CD4-positive, alpha-beta memory T cell (primary cell): ENCODE results near the gene DNAJC2. TPM values are rescaled to one million over a fixed set of nuclear protein-coding genes. Genes with fewer than 3 reads are reported as not detected.

Experiments used
- CTCF ChIA-PET: fragments of 350-600 bp; sonication (Branson Sonifier 250); formaldehyde crosslinking; loops from one replicate; lab custom pipeline; 2021; ENCODE audit warnings: inconsistent platforms; ENCODE audit not compliant: partially characterized antibody; lab: Charles Lee
- POLR2A ChIA-PET: fragments of 350-600 bp; sonication (Branson Sonifier 250); formaldehyde crosslinking; loops from one replicate; lab custom pipeline; 2021; ENCODE audit not compliant: partially characterized antibody; lab: Charles Lee
- DNase-seq, 5 donors: peaks; one replicate each; pipeline versions ENCODE4 v3.0.0 to v3.0.0-alpha.2; 2020 to 2022; ENCODE audit warnings: mixed read lengths in 1 of 5
- H3K27ac ChIP-seq: one replicate; pipeline ENCODE4 v1.7.0; 2013; ENCODE audit warnings: low read depth, low read length
- H3K27me3 ChIP-seq: 2 replicates; pipeline ENCODE4 v1.7.0; 2013; ENCODE audit warnings: mild to moderate bottlenecking, low read length, moderate library complexity; ENCODE audit not compliant: insufficient read depth
- H3K36me3 ChIP-seq: 2 replicates; pipeline ENCODE4 v1.7.0; 2013; ENCODE audit warnings: mild to moderate bottlenecking, low read length, moderate library complexity; ENCODE audit not compliant: insufficient read depth
- H3K4me1 ChIP-seq: 2 replicates; pipeline ENCODE4 v1.7.0; 2013; ENCODE audit warnings: mild to moderate bottlenecking, low read length, moderate library complexity; ENCODE audit not compliant: insufficient read depth
- H3K4me3 ChIP-seq, 2 donors: one replicate each; pipeline ENCODE4 v1.7.0; 2013; ENCODE audit warnings: low read length in 2 of 2, mild to moderate bottlenecking in 1 of 2
- H3K9me3 ChIP-seq, 2 donors: one replicate each; pipeline ENCODE4 v1.7.0; 2013; ENCODE audit warnings: low read length in 2 of 2, control low read depth in 1 of 2; ENCODE audit not compliant: control insufficient read depth in 1 of 2
- H3K27ac Mint-ChIP-seq, 7 donors: one replicate each; pipeline ENCODE4 v1.8.0; 2020 to 2021; ENCODE audit warnings: mixed read lengths in 7 of 7, mild to moderate bottlenecking in 6 of 7, inconsistent platforms in 3 of 7, moderate library complexity in 3 of 7
- H3K27me3 Mint-ChIP-seq, 2 donors: one replicate each; pipeline ENCODE4 v1.8.0; 2020 to 2021; ENCODE audit warnings: mixed read lengths in 2 of 2
- H3K36me3 Mint-ChIP-seq, 2 donors: one replicate each; pipeline ENCODE4 v1.8.0; 2020 to 2021; ENCODE audit warnings: mixed read lengths in 2 of 2, inconsistent platforms in 1 of 2, mild to moderate bottlenecking in 1 of 2
- H3K4me1 Mint-ChIP-seq, 4 donors: one replicate each; pipeline ENCODE4 v1.8.0; 2020 to 2021; ENCODE audit warnings: mixed read lengths in 4 of 4, mild to moderate bottlenecking in 1 of 4
- H3K4me3 Mint-ChIP-seq, 8 donors: one replicate each; pipeline ENCODE4 v1.8.0; 2020 to 2021; ENCODE audit warnings: mixed read lengths in 8 of 8, mild to moderate bottlenecking in 7 of 8, moderate library complexity in 6 of 8, inconsistent platforms in 3 of 8
- H3K9me3 Mint-ChIP-seq, 8 donors: one replicate each; pipeline ENCODE4 v1.8.0; 2020 to 2021; ENCODE audit warnings: mixed read lengths in 8 of 8, mild to moderate bottlenecking in 5 of 8, inconsistent platforms in 3 of 8, moderate library complexity in 1 of 8
- intact Hi-C: fragments of 100-400 bp; cut with micrococcal nuclease; formaldehyde crosslinking; loops from one replicate; pipeline ENCODE4 v1.15.1; 2023
- polyA plus RNA-seq, 2 donors: library from polyadenylated mRNA; unstranded; fragments of 300-500 nt; fragmentation: Illumina TruSeq; gene quantifications; one replicate each; pipeline ENCODE4 v1.2.3, GENCODE V29; 2021
- total RNA-seq, 2 experiments: library from RNA; stranded (reverse); gene quantifications; one replicate each; pipeline ENCODE4 v1.2.3, GENCODE V29; 2021

The DNAJC2 gene
- total and polyA plus RNA-seq, 4 experiments from 2014 or later, result 10.6 to 40.5 (median 31.3) TPM

DNA sequence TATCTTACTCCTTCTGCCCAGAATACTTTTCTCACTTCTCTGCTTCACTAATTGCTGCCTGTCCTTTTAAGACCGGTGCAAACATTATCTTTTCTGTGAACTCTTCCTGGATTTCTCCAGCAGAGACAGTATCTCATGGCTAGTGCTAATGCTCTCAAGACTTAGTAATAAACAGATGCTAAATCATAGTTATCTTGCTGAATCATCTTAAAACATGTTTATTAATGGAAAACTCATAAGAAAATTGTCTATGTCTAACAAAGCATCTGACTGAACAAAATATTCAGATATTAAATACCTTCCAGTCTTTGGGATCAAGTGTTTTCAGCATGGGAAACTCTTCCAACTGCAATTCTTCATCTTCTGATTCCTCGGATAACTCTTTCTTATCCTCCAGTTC is 3.1 kb downstream of the DNAJC2 start:
- H3K9me3 ChIP-seq, result no peaks in the 10 kb centered on the region
- no peaks in the 10 kb centered on the region for H3K27me3 ChIP-seq
- peak overlapping the region in 2 of 8 donors; percentile 2 to 20 for H3K4me3 Mint-ChIP-seq
- no peak for DNase-seq
- POLR2A ChIA-PET, result no interaction called here
- H3K36me3 Mint-ChIP-seq, result peaks cover 39 to 59% of the 10 kb centered on the region in 2 donors
- peak overlapping the region in 1 of 7 donors; percentile 63 for H3K27ac Mint-ChIP-seq
- no peak overlapping the region for H3K4me3 ChIP-seq
- peaks cover 37% of the 10 kb centered on the region for H3K36me3 ChIP-seq
- CTCF ChIA-PET, result no interaction called here
- peaks cover 23 to 61% (median 49%) of the 10 kb centered on the region in 4 donors for H3K4me1 Mint-ChIP-seq
- H3K27me3 Mint-ChIP-seq, result no peaks in the 10 kb centered on the region
- peaks cover 0 to 1% (median 0%) of the 10 kb centered on the region in 8 donors for H3K9me3 Mint-ChIP-seq
- H3K27ac ChIP-seq, result no peak overlapping the region
- intact Hi-C loops, result no loop called here
- H3K4me1 ChIP-seq, result peaks cover 41% of the 10 kb centered on the region

DNA sequence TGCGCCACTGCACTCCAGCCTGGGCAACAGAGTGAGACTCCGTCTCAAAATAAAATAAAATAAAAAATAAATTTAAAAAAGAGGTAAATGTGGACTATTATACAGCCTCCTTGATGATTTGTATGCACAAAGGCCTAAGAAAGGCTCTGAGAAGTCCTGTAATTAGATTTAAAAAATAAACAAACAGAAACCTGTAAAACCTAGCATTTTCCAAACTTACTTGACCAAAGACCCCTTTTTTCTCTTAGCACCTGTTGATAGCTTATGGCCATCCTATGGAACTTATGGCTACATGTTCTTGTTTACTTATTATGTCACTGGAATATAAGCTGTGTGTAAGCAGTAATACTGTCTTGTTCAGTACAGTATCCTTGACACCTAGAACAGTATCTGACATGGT is 5.7 kb downstream of the DNAJC2 start:
- Histone ChIP-seq H3K27ac (no peak overlapping the region), H3K36me3 (peaks cover 46% of the 10 kb centered on the region), H3K4me3 (no peak overlapping the region), H3K9me3 (no peaks in the 10 kb centered on the region), H3K27me3 (no peaks in the 10 kb centered on the region), H3K4me1 (peaks cover 32% of the 10 kb centered on the region)
- Mint-ChIP-seq H3K27ac (peak overlapping the region in 1 of 7 donors; percentile 4), H3K4me1 (peaks cover 18 to 43% (median 37%) of the 10 kb centered on the region in 4 donors), H3K36me3 (peaks cover 39 to 59% of the 10 kb centered on the region in 2 donors), H3K27me3 (no peaks in the 10 kb centered on the region), H3K9me3 (no peaks in the 10 kb centered on the region), H3K4me3 (no peak overlapping the region)
- intact Hi-C loops, result no loop called here
- CTCF ChIA-PET, result no interaction called here
- POLR2A ChIA-PET, result interaction anchor here (1.2 kb wide), 1 partner anchor 39 kb away, joined by 4 read pairs; no protein-coding TSS in a partner anchor
- DNase-seq, result no peak

DNA sequence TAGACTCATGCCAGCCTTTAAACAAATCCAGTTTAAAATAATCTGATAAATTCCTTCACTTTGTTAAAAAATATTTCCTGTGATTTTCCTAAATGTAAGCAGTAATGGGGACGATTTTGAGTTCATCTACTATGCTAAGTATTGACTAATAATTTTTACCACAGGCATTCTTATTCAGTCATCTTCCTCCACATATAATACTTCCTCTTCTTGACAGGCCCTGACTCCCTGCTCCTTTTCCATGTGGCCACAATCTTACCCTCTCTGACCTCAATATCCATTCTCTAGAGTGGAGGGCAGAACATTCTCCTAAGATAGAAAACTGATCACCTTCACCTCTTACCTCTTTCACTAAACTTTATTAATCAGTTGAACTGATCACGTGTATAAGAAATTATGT is 7.8 kb downstream of the DNAJC2 start:
- no peak overlapping the region for H3K27ac ChIP-seq
- no peaks in the 10 kb centered on the region for H3K27me3 Mint-ChIP-seq
- intact Hi-C loops, result no loop called here
- ChIA-PET POLR2A (no interaction called here), CTCF (no interaction called here)
- H3K27ac Mint-ChIP-seq, result no peak overlapping the region
- H3K9me3 ChIP-seq, result no peaks in the 10 kb centered on the region
- H3K4me1 ChIP-seq, result peaks cover 16% of the 10 kb centered on the region
- H3K36me3 Mint-ChIP-seq, result peaks cover 36 to 57% of the 10 kb centered on the region in 2 donors
- peaks cover 17 to 26% (median 26%) of the 10 kb centered on the region in 4 donors for H3K4me1 Mint-ChIP-seq
- H3K9me3 Mint-ChIP-seq, result no peaks in the 10 kb centered on the region
- peaks cover 46% of the 10 kb centered on the region for H3K36me3 ChIP-seq
- no peak overlapping the region for H3K4me3 Mint-ChIP-seq
- no peaks in the 10 kb centered on the region for H3K27me3 ChIP-seq
- H3K4me3 ChIP-seq, result no peak overlapping the region
- DNase-seq, result no peak

DNA sequence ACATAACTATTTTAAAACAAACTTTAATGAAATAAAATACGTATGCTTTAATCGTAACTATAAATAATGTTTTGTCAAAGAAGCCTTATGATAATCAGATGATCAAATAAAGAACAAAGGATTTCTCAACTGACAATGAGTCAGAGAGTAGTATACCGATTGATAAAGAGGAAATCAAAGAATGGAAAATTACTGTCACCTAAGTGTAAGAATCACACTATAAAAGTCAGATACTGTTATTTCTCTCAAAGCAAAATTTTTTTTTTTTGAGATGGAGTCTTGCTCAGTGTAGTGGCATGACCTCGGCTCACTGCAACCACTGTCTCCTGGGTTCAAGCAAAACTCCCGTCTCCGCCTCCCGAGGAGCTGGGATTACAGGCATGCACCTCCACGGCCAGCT is 18.8 kb downstream of the DNAJC2 start:
- Histone ChIP-seq H3K4me3 (no peak overlapping the region), H3K9me3 (no peaks in the 10 kb centered on the region), H3K4me1 (no peaks in the 10 kb centered on the region), H3K36me3 (peaks cover 37% of the 10 kb centered on the region), H3K27ac (no peak overlapping the region), H3K27me3 (no peaks in the 10 kb centered on the region)
- Mint-ChIP-seq H3K27me3 (no peaks in the 10 kb centered on the region), H3K9me3 (no peaks in the 10 kb centered on the region), H3K4me1 (peaks cover 0 to 1% (median 0%) of the 10 kb centered on the region in 4 donors), H3K27ac (peak overlapping the region in 2 of 7 donors; percentile 61), H3K4me3 (no peak overlapping the region), H3K36me3 (peaks cover 27 to 41% of the 10 kb centered on the region in 2 donors)
- CTCF ChIA-PET, result no interaction called here
- intact Hi-C loops, result no loop called here
- DNase-seq, result no peak
- POLR2A ChIA-PET, result no interaction called here

DNA sequence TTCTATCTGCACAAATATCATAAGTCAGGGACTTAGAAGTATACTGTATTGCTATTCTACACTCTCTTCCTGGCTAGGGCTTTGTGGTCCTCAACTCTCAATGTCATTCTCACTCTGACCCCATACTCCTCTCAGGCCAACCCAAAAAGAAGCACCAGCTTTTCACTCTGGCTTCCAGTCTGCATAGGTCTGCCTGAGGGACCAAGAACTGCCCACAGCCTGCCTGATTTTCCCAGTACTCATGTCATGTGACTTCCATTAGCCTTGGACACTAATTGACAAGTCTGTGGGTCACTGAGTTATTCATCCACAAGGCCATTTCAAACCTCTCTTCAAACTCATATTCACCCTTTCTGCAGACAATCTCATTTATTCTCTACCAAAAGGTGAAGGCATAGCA is 27.6 kb downstream of the DNAJC2 start:
- Mint-ChIP-seq H3K27me3 (no peaks in the 10 kb centered on the region), H3K4me3 (no peak overlapping the region), H3K9me3 (no peaks in the 10 kb centered on the region), H3K36me3 (peaks cover 54 to 74% of the 10 kb centered on the region in 2 donors), H3K4me1 (peaks cover 0 to 4% (median 1%) of the 10 kb centered on the region in 4 donors), H3K27ac (peak overlapping the region; percentile 5 to 89 (median 47))
- Histone ChIP-seq H3K27me3 (no peaks in the 10 kb centered on the region), H3K9me3 (no peaks in the 10 kb centered on the region), H3K36me3 (peaks cover 80% of the 10 kb centered on the region), H3K4me3 (no peak overlapping the region), H3K4me1 (no peaks in the 10 kb centered on the region), H3K27ac (no peak overlapping the region)
- no peak for DNase-seq
- intact Hi-C loops, result no loop called here
- POLR2A ChIA-PET, result interaction anchor here (0.9 to 1.5 kb wide), 2 partner anchors 20 to 28 kb away, joined by 3 read pairs; partner anchors contain the start of genes DNAJC2 and PMPCB
- CTCF ChIA-PET, result no interaction called here

DNA sequence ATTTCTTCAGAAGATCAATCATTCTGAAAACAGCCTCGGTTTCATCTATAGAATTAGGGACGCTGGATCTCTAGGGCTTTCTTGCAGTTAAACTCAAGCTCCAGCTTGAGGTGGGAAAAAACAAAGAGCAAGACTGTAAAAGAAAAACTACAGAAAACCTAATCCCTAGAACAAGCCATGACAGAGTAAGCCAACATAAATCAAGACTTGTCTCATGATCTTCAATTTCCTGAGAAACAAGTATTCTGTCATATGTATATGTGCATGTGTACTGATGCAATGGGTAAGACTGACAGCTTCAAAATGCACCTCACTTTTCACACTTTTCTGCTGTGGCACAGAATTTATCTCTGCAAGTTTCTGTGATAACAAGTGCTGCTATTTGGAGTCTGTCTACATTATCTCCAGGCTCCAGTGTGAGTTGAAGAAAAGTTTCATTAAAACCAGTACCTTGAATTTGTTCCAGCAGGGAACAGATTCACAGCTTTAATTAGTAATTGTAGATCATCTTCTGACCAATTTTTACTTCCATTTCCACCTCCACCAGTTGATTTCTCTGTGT is 28.1 kb downstream of the DNAJC2 start:
- ChIA-PET CTCF (no interaction called here), POLR2A (interaction anchor here (0.9 to 1.5 kb wide), 2 partner anchors 19 to 28 kb away, joined by 3 read pairs; partner anchors contain the start of genes DNAJC2 and PMPCB)
- peak overlapping the region in 6 of 7 donors; percentile 5 to 89 (median 54) for H3K27ac Mint-ChIP-seq
- H3K4me3 Mint-ChIP-seq, result no peak overlapping the region
- Histone ChIP-seq H3K36me3 (peaks cover 82% of the 10 kb centered on the region), H3K27me3 (no peaks in the 10 kb centered on the region), H3K4me3 (no peak overlapping the region), H3K9me3 (no peaks in the 10 kb centered on the region), H3K27ac (no peak overlapping the region), H3K4me1 (no peaks in the 10 kb centered on the region)
- intact Hi-C loops, result no loop called here
- no peaks in the 10 kb centered on the region for H3K27me3 Mint-ChIP-seq
- H3K4me1 Mint-ChIP-seq, result peaks cover 0 to 4% (median 1%) of the 10 kb centered on the region in 4 donors
- no peak for DNase-seq
- peaks cover 57 to 78% of the 10 kb centered on the region in 2 donors for H3K36me3 Mint-ChIP-seq
- H3K9me3 Mint-ChIP-seq, result no peaks in the 10 kb centered on the region

DNA sequence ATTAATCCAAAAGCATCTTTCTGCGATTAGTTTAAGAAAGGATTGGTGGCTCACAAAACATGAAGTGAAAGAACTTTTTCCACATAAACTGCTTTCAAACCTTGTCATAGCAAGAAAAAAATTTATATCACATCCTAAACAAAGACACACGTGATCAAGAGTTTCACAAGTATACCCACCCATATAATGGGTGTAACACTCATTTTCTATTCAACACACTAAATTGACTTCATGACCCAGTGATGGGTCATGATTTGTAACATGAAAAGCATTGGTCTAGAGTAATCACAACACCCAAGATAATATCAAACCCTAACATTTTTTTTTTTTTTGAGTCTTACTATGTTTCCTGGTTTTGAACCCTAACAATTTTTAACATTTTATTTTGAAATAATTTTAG is 29.7 kb downstream of the DNAJC2 start:
- Mint-ChIP-seq H3K9me3 (no peaks in the 10 kb centered on the region), H3K27me3 (no peaks in the 10 kb centered on the region), H3K27ac (peak overlapping the region in 2 of 7 donors; percentile 41 to 71), H3K4me1 (peaks cover 0 to 4% (median 1%) of the 10 kb centered on the region in 4 donors), H3K4me3 (no peak overlapping the region), H3K36me3 (peaks cover 57 to 89% of the 10 kb centered on the region in 2 donors)
- DNase-seq, result no peak
- no peak overlapping the region for H3K27ac ChIP-seq
- H3K4me1 ChIP-seq, result no peaks in the 10 kb centered on the region
- POLR2A ChIA-PET, result no interaction called here
- H3K27me3 ChIP-seq, result no peaks in the 10 kb centered on the region
- CTCF ChIA-PET, result no interaction called here
- intact Hi-C loops, result no loop called here
- H3K36me3 ChIP-seq, result peaks cover 95% of the 10 kb centered on the region
- H3K9me3 ChIP-seq, result no peaks in the 10 kb centered on the region
- H3K4me3 ChIP-seq, result no peak overlapping the region
